ENCODE measurements around the gene ADAM23. TPM values are rescaled to one million over a fixed set of nuclear protein-coding genes. Genes with fewer than 3 reads are reported as not detected.
"Not testable (repeated sequence)": the region's sequence is repeated elsewhere in the genome, so short reads cannot be mapped to it uniquely, and the experiment has no call there.

ADAM23 gene
- total RNA-seq (10 to 100 TPM in 4 of 9 donors, 1 to 10 TPM in 5; 4.5 to 33.9 (median 5.6) TPM), polyA plus RNA-seq (1 to 10 TPM; 6.4 to 8.0 (median 7.1) TPM)
- long read RNA-seq, donor 1: 0 reads
- long read RNA-seq, donor 2: 0 reads
- long read RNA-seq, donor 3, full-length matches to known transcripts: 2 of 2 reads
- long read RNA-seq, donor 3, partial matches to known transcripts: 0 of 2 reads
- long read RNA-seq, donor 3, other reads (novel, unspliced or antisense): 0 of 2 reads
- long read RNA-seq, donor 4: 0 reads
- long read RNA-seq, donor 5, full-length matches to known transcripts: 14 of 35 reads
- long read RNA-seq, donor 5, partial matches to known transcripts: 3 of 35 reads
- long read RNA-seq, donor 5, other reads (novel, unspliced or antisense): 18 of 35 reads
- long read RNA-seq, donor 6, partial matches to known transcripts: 0 of 1 reads
- long read RNA-seq, donor 6, other reads (novel, unspliced or antisense): 1 of 1 reads
- long read RNA-seq, donor 7: 0 reads
- long read RNA-seq, donor 8, full-length matches to known transcripts: 1 of 1 reads
- long read RNA-seq, donor 8, partial matches to known transcripts: 0 of 1 reads
- long read RNA-seq, donor 8, other reads (novel, unspliced or antisense): 0 of 1 reads
- long read RNA-seq, donor 9: 0 reads
- long read RNA-seq, donor 10: 0 reads

GRCh38 chr2:206442833-206443734 lies at the start of gene ADAM23:
Gene ADAM23, plus strand, starts transcription at chr2:206443532. Its CDS starts 335 bp downstream, at chr2:206443867.
- Histone ChIP-seq H3K36me3 (replicated peaks in 1 of 2) (no peaks in the 10 kb centered on the region), H3K4me3 (peak within 1 kb of the TSS in 2 of 4 donors; percentile 23 to 67), H3K9me3 (replicated peaks in 1 of 3) (no peaks in the 10 kb centered on the region), H3K4me1 (replicated peaks in 1 of 2) (peaks cover 6 to 14% of the 10 kb centered on the region in 2 donors), H3K27me3 (peaks cover 8% of the 10 kb centered on the region), H3K27ac (peak within 1 kb of the TSS in 2 of 5 donors; percentile 28 to 63)
- 1% methylated on average over 25 to 81 of the region's 81 CpGs for WGBS, 4 donors
- peak; percentile 10 to 74 (median 49) for DNase-seq
- intact Hi-C loops (cut with DNase I): no loop called here
- TF ChIP-seq POLR2A (IDR thresholded peaks at IDR 0.05): peak in 1 of 2 donors; percentile 13
- TF ChIP-seq CTCF (IDR thresholded peaks at IDR 0.05): peak in 1 of 6 experiments; percentile 11

GRCh38 chr2:206396211-206396610 lies 47.1 kb upstream of the ADAM23 start:
- TF ChIP-seq CTCF (IDR thresholded peaks at IDR 0.05) (no peak), POLR2A (IDR thresholded peaks at IDR 0.05) (no peak)
- Histone ChIP-seq H3K9me3 (replicated peaks in 1 of 3) (no peaks in the 10 kb centered on the region), H3K4me1 (replicated peaks in 1 of 2) (no peaks in the 10 kb centered on the region), H3K36me3 (replicated peaks in 1 of 2) (no peaks in the 10 kb centered on the region), H3K27ac (no peak overlapping the region), H3K4me3 (no peak overlapping the region), H3K27me3 (no peaks in the 10 kb centered on the region)
- 74 to 79% (median 75%) methylated on average over 7 of the region's 7 CpGs for WGBS, 4 donors
- no peak for DNase-seq
- intact Hi-C loops (cut with DNase I): no loop called here

GRCh38 chr2:206402956-206403569 lies 40.3 kb upstream of the ADAM23 start:
- H3K4me3 ChIP-seq; H3K27me3 ChIP-seq; DNase-seq; H3K4me1 ChIP-seq (replicated peaks in 1 of 2); intact Hi-C loops (cut with DNase I); H3K36me3 ChIP-seq (replicated peaks in 1 of 2); H3K27ac ChIP-seq; H3K9me3 ChIP-seq (replicated peaks in 1 of 3): not testable (repeated sequence)
- 81 to 85% (median 83%) methylated on average over 6 of the region's 6 CpGs for WGBS, 4 donors

Data from adrenal gland (tissue), 19 donors.